Measurements from ENCODE around the gene RPS6KA4.

- TF ChIP-seq, protein P1, sequence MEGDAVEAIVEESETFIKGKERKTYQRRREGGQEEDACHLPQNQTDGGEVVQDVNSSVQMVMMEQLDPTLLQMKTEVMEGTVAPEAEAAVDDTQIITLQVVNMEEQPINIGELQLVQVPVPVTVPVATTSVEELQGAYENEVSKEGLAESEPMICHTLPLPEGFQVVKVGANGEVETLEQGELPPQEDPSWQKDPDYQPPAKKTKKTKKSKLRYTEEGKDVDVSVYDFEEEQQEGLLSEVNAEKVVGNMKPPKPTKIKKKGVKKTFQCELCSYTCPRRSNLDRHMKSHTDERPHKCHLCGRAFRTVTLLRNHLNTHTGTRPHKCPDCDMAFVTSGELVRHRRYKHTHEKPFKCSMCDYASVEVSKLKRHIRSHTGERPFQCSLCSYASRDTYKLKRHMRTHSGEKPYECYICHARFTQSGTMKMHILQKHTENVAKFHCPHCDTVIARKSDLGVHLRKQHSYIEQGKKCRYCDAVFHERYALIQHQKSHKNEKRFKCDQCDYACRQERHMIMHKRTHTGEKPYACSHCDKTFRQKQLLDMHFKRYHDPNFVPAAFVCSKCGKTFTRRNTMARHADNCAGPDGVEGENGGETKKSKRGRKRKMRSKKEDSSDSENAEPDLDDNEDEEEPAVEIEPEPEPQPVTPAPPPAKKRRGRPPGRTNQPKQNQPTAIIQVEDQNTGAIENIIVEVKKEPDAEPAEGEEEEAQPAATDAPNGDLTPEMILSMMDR (IDR thresholded peaks at IDR 0.05) = no peak
- no peak for TF ChIP-seq EZH2 (IDR thresholded peaks at IDR 0.05)
Observed at GRCh38 chr11:64387916-64388315, 29.0 kb downstream of the RPS6KA4 start.
